ENCODE measurements around the gene ARSG. TPM values are rescaled to one million over a fixed set of nuclear protein-coding genes. Genes with fewer than 3 reads are reported as not detected.

The ARSG gene
- total RNA-seq, 1 donor from 2014 or later: 8.7 TPM

DNA sequence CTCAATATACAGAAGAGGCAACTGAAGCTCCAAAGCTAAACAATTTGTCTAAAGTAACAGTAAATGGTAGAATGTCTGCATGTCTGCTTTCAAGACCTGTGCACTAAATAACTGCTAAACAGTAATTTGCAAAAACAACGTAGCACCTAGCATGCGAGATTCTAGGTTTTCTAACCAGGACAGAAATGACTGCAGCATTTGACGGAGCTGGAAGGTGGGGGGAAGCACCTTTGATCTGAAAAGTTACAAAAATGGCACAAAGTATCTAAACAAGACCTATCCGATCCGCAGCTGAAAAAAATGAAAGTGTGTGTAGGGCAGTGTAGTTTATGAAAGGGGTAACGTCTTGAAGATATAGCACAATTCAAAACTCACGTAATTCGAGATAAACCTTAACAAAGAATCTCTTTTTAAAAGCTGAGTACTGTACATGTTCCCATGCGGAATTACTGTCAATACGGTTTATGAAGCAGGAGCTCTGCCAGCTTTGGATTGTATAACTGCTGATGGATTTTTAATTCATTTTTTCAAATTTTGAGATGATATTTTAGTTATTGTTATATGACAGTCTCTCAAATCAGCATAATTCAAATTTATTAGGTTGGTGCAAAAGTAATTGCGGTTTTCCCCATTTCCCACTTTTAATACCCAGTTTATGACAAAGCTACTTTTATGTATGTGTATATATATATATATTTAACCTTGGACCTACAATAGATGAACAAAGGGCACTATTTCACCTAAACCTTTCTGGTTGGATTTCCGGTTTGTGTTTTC is 167.2 kb downstream of the ARSG start:
- no peaks in the 10 kb centered on the region for H3K36me3 Mint-ChIP-seq (ENCODE audit: unreplicated experiment)
- no peak for DNase-seq (ENCODE audit: extremely low spot score, unreplicated experiment)
- peaks cover 36% of the 10 kb centered on the region for H3K4me1 Mint-ChIP-seq (ENCODE audit: unreplicated experiment)
- peak overlapping the region; percentile 89 for H3K27ac Mint-ChIP-seq (ENCODE audit: unreplicated experiment)
- no peaks in the 10 kb centered on the region for H3K9me3 Mint-ChIP-seq (ENCODE audit: unreplicated experiment)
- TF ChIP-seq, protein P1, sequence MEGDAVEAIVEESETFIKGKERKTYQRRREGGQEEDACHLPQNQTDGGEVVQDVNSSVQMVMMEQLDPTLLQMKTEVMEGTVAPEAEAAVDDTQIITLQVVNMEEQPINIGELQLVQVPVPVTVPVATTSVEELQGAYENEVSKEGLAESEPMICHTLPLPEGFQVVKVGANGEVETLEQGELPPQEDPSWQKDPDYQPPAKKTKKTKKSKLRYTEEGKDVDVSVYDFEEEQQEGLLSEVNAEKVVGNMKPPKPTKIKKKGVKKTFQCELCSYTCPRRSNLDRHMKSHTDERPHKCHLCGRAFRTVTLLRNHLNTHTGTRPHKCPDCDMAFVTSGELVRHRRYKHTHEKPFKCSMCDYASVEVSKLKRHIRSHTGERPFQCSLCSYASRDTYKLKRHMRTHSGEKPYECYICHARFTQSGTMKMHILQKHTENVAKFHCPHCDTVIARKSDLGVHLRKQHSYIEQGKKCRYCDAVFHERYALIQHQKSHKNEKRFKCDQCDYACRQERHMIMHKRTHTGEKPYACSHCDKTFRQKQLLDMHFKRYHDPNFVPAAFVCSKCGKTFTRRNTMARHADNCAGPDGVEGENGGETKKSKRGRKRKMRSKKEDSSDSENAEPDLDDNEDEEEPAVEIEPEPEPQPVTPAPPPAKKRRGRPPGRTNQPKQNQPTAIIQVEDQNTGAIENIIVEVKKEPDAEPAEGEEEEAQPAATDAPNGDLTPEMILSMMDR (IDR thresholded peaks at IDR 0.05): no peak
- H3K27me3 Mint-ChIP-seq (ENCODE audit: unreplicated experiment): peaks cover 8% of the 10 kb centered on the region
- H3K4me3 Mint-ChIP-seq (ENCODE audit: unreplicated experiment): peak overlapping the region; percentile 77

DNA sequence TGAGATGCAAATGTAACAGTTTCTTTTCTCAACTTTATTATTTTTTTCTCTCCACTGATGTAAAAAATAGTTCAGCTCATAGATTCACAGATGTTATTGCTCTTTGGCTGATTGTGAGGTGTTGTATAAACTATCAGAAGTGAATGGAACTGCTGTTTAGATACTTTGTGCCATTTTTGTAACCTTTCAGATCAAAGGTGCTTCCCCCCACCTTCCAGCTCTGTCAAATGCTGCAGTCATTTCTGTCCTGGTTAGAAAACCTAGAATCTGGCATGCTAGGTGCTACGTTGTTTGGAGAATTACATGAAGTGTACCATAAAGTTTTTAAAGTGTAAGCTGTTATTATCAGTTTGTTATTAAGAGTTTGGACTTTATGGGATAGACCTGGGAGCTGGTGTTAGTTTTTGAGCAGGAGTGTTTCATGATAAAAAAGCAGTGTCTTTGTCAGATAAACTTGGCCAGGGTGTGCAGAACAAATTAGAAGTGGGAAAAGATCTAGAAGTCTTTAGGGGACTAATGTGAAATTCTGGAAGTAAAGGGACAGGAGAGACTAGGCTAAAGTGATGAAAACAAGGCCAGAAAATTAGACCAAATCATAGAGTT is 167.8 kb downstream of the ARSG start:
- DNase-seq (ENCODE audit: extremely low spot score, unreplicated experiment): no peak
- H3K9me3 Mint-ChIP-seq (ENCODE audit: unreplicated experiment): no peaks in the 10 kb centered on the region
- no peak overlapping the region for H3K27ac Mint-ChIP-seq (ENCODE audit: unreplicated experiment)
- H3K27me3 Mint-ChIP-seq (ENCODE audit: unreplicated experiment): peaks cover 8% of the 10 kb centered on the region
- no peak overlapping the region for H3K4me3 Mint-ChIP-seq (ENCODE audit: unreplicated experiment)
- peaks cover 31% of the 10 kb centered on the region for H3K4me1 Mint-ChIP-seq (ENCODE audit: unreplicated experiment)
- TF ChIP-seq, protein P1 (IDR thresholded peaks at IDR 0.05): no peak
- no peaks in the 10 kb centered on the region for H3K36me3 Mint-ChIP-seq (ENCODE audit: unreplicated experiment)

DNA sequence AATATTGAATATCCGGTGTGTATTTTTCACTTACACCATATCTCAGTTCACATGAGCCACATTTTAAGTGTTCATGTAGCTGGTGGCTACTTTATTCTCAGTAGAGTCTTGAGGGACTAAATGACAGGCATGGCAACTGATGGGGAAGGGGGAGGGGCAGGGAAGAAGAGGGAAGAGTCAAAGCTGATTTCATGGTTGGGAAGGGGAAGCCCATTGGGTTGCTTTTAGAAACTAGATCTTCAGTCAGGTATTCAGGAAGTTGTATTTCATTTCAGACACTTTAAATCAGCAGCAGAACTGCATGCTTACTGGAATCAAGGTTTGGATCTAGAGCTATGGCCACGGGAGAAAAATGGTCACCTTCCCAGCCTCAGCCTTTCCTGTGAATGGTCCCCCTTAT is 168.9 kb downstream of the ARSG start:
- Mint-ChIP-seq H3K27ac (ENCODE audit: unreplicated experiment) (no peak overlapping the region), H3K4me3 (ENCODE audit: unreplicated experiment) (peak overlapping the region; percentile 29), H3K27me3 (ENCODE audit: unreplicated experiment) (peaks cover 8% of the 10 kb centered on the region), H3K9me3 (ENCODE audit: unreplicated experiment) (no peaks in the 10 kb centered on the region), H3K36me3 (ENCODE audit: unreplicated experiment) (no peaks in the 10 kb centered on the region), H3K4me1 (ENCODE audit: unreplicated experiment) (peaks cover 22% of the 10 kb centered on the region)
- no peak for DNase-seq (ENCODE audit: extremely low spot score, unreplicated experiment)
- TF ChIP-seq, protein P1 (IDR thresholded peaks at IDR 0.05): no peak

DNA sequence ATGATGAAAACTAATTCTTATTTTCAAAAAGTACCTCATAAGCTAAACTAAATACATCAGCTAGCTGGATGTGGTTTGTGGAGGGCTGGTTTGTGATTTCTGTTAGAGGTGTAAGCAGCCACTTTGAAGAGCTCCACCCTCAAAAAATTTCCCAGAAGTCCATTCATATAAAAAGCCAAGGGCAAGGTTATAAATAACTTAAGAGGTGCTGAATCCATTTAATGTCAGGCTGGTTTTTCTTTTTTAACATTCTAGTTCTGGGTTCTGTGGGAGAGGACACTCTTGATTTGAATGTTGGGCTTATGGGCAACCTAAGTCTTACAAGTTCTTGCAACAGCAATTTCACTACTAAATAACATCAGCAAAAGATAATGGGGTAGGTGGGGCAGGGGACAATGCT is 169.4 kb downstream of the ARSG start:
- Mint-ChIP-seq H3K9me3 (ENCODE audit: unreplicated experiment) (no peaks in the 10 kb centered on the region), H3K4me3 (ENCODE audit: unreplicated experiment) (no peak overlapping the region), H3K36me3 (ENCODE audit: unreplicated experiment) (no peaks in the 10 kb centered on the region), H3K4me1 (ENCODE audit: unreplicated experiment) (peaks cover 17% of the 10 kb centered on the region), H3K27ac (ENCODE audit: unreplicated experiment) (no peak overlapping the region), H3K27me3 (ENCODE audit: unreplicated experiment) (peaks cover 8% of the 10 kb centered on the region)
- DNase-seq (ENCODE audit: extremely low spot score, unreplicated experiment): no peak
- TF ChIP-seq, protein P1 (IDR thresholded peaks at IDR 0.05): no peak

DNA sequence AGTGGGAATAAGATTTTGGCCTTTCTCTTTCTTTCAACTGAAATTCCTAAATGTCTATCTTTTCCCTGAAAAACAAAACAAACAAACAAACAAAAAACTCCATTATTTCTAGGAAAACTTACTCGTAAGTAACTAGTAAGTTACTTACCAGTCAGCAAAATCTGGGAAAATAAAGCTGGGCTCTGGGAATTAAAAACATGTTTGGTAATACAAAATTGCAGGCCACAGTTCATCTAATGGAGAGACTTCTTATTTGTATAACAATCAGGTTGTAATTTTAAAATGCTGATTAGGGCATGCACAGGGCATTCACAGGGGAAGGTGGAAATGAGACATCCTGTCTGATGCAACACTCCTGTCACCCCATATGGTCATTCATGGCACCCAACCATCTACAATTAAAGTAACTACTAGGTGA is 169.8 kb downstream of the ARSG start:
- Mint-ChIP-seq H3K27me3 (ENCODE audit: unreplicated experiment) (peaks cover 8% of the 10 kb centered on the region), H3K4me3 (ENCODE audit: unreplicated experiment) (no peak overlapping the region), H3K4me1 (ENCODE audit: unreplicated experiment) (peaks cover 14% of the 10 kb centered on the region), H3K9me3 (ENCODE audit: unreplicated experiment) (no peaks in the 10 kb centered on the region), H3K27ac (ENCODE audit: unreplicated experiment) (no peak overlapping the region), H3K36me3 (ENCODE audit: unreplicated experiment) (no peaks in the 10 kb centered on the region)
- no peak for DNase-seq (ENCODE audit: extremely low spot score, unreplicated experiment)
- TF ChIP-seq, protein P1 (IDR thresholded peaks at IDR 0.05): no peak
